GM12878 (cell line): ENCODE data around the gene TRIOBP. TPM values are rescaled to one million over a fixed set of nuclear protein-coding genes. Genes with fewer than 3 reads are reported as not detected.

Experiments used
- ATAC-seq: fragments of 200-7000 bp; cut with Tn5 transposase; 3 replicates; pipeline ENCODE4 v1.9.1; 2020; ENCODE audit warnings: mild to moderate bottlenecking, moderate library complexity
- BruUV-seq: library from RNA; stranded (reverse); fragments of 400-500 nt; replicated peaks from 2 replicates; lab custom pipeline; 2021; lab: Mats Ljungman, UMichigan
- CTCF ChIA-PET: fragments of 300-600 bp; sonication (Branson Sonifier 250); formaldehyde crosslinking; extraction: SDS; loops from one replicate; lab custom pipeline; 2021; ENCODE audit warnings: inconsistent platforms; lab: Yijun Ruan, JAX
- POLR2A ChIA-PET: fragments of 350-600 bp; formaldehyde crosslinking; extraction: SDS; loops from one replicate; lab custom pipeline; 2021; ENCODE audit warnings: inconsistent platforms; lab: Charles Lee
- RAD21 ChIA-PET: fragments of 300-600 bp; sonication (Branson Sonifier 250); formaldehyde crosslinking; loops from one replicate; lab custom pipeline; 2023; ENCODE audit warnings: antibody characterized with exemption; ENCODE audit not compliant: unreplicated experiment; lab: Charles Lee
- SMC1A ChIA-PET: fragments of 300-600 bp; sonication (Branson Sonifier 250); formaldehyde crosslinking; loops from one replicate; lab custom pipeline; 2023; ENCODE audit not compliant: unreplicated experiment, uncharacterized antibody; lab: Charles Lee
- DNase-seq: peaks from one replicate; pipeline ENCODE4 v3.0.0-alpha.2; 2011; ENCODE audit warnings: low read depth, low spot score
- FAIRE-seq: peaks from 3 replicates; lab custom pipeline; 2011; peaks lifted over from hg19 to GRCh38; lab: Jason Lieb, UNC
- H2AFZ ChIP-seq: 2 replicates; pipeline ENCODE4 v1.6.0; 2011; ENCODE audit warnings: low read depth, low read length, control low read depth; ENCODE audit not compliant: control insufficient read depth
- H3K27ac ChIP-seq: 2 replicates; pipeline ENCODE4 v1.5.1; 2011; ENCODE audit warnings: control low read depth; ENCODE audit not compliant: control insufficient read depth, insufficient read depth
- H3K27me3 ChIP-seq, 2 experiments: replicated peaks in 1 of 2; 2 replicates each; pipeline versions ENCODE4 v1.6.0 to v1.6.1; 2011; ENCODE audit warnings: low read length in 1 of 2; ENCODE audit not compliant: control insufficient read depth in 2 of 2, insufficient read depth in 2 of 2
- H3K36me3 ChIP-seq, 2 experiments: 2 replicates each; pipeline ENCODE4 v1.5.1; 2011; ENCODE audit warnings: low read length in 1 of 2; ENCODE audit not compliant: control insufficient read depth in 2 of 2, insufficient read depth in 2 of 2
- H3K4me1 ChIP-seq: 2 replicates; pipeline ENCODE4 v1.6.1; 2011; ENCODE audit warnings: mild to moderate bottlenecking, low read length, moderate library complexity, mixed read lengths; ENCODE audit not compliant: control insufficient read depth, insufficient read depth
- H3K4me2 ChIP-seq: 2 replicates; pipeline ENCODE4 v1.6.0; 2011; ENCODE audit warnings: control low read depth; ENCODE audit not compliant: control insufficient read depth, insufficient read depth
- H3K4me3 ChIP-seq: fragments of 200-600 bp; sonication (generic); 2 replicates; pipeline ENCODE4 v1.5.1; 2016
- H3K79me2 ChIP-seq: 2 replicates; pipeline ENCODE4 v1.6.0; 2011; ENCODE audit warnings: low read length; ENCODE audit not compliant: control insufficient read depth, insufficient read depth
- H3K9ac ChIP-seq: 2 replicates; pipeline ENCODE4 v1.8.0; 2011; ENCODE audit warnings: low read length, control low read depth, mixed read lengths; ENCODE audit not compliant: control insufficient read depth, insufficient read depth
- H3K9me3 ChIP-seq: replicated peaks from 3 replicates; pipeline ENCODE4 v1.5.1; 2011; ENCODE audit warnings: mild to moderate bottlenecking, low read length; ENCODE audit not compliant: control insufficient read depth, insufficient read depth
- H4K20me1 ChIP-seq: 2 replicates; pipeline ENCODE4 v1.6.0; 2011; ENCODE audit not compliant: control insufficient read depth, insufficient read depth
- ATF3 ChIP-seq: IDR thresholded peaks from 2 replicates; pipeline ENCODE4 v1.6.1; 2011; ENCODE audit warnings: low read depth, mild to moderate bottlenecking, low read length, moderate library complexity, borderline replicate concordance; ENCODE audit errors: extremely low read depth
- BHLHE40 ChIP-seq, 2 experiments: fragments of 450-650 bp in 1 of 2; IDR thresholded peaks; 2 replicates each; pipeline ENCODE4 v1.6.1; 2011 to 2017; ENCODE audit warnings: low read depth in 2 of 2, borderline replicate concordance in 1 of 2, improper control_type of control experiment in 1 of 2, low read length in 1 of 2, mild to moderate bottlenecking in 1 of 2
- DPF2 ChIP-seq: fragments of 450-650 bp; IDR thresholded peaks from 2 replicates; pipeline ENCODE4 v1.6.1; 2017; ENCODE audit warnings: mild to moderate bottlenecking
- EED ChIP-seq: sonication (generic); IDR thresholded peaks from 2 replicates; pipeline ENCODE4 v1.6.1; 2016; ENCODE audit warnings: antibody characterized with exemption, low read depth
- GATAD2B ChIP-seq: fragments of 450-650 bp; conservative IDR thresholded peaks from 2 replicates; pipeline ENCODE4 v1.6.1; 2017; ENCODE audit warnings: low read depth, mild to moderate bottlenecking, moderate library complexity
- IRF4 ChIP-seq: IDR thresholded peaks from 2 replicates; pipeline ENCODE4 v1.6.1; 2011; ENCODE audit warnings: low read depth, low read length
- JUNB ChIP-seq: IDR thresholded peaks from 2 replicates; pipeline ENCODE4 v1.6.1; 2016; ENCODE audit warnings: antibody characterized with exemption, mild to moderate bottlenecking
- LARP7 ChIP-seq: fragments of 450-650 bp; IDR thresholded peaks from 2 replicates; pipeline ENCODE4 v1.6.1; 2017; ENCODE audit warnings: mild to moderate bottlenecking
- NBN ChIP-seq: fragments of 450-650 bp; IDR thresholded peaks from 2 replicates; pipeline ENCODE4 v1.6.1; 2016
- NR2F1 ChIP-seq: fragments of 450-650 bp; conservative IDR thresholded peaks from 2 replicates; pipeline ENCODE4 v1.6.1; 2017; ENCODE audit warnings: mild to moderate bottlenecking
- PAX5 ChIP-seq: IDR thresholded peaks from 2 replicates; pipeline ENCODE4 v1.6.1; 2011; ENCODE audit warnings: low read depth, low read length, borderline replicate concordance
- POU2F2 ChIP-seq: IDR thresholded peaks from 3 replicates; pipeline ENCODE4 v1.6.1; 2011; ENCODE audit warnings: low read depth, mild to moderate bottlenecking, low read length, borderline replicate concordance
- RBBP5 ChIP-seq: fragments of 200-600 bp; sonication (generic); conservative IDR thresholded peaks from 2 replicates; pipeline ENCODE4 v1.6.1; 2016
- SMC3 ChIP-seq: IDR thresholded peaks from 2 replicates; pipeline ENCODE4 v1.6.1; 2011; ENCODE audit warnings: low read length, improper control_type of control experiment, borderline replicate concordance
- SP1 ChIP-seq: IDR thresholded peaks from one replicate; pipeline ENCODE4 v1.6.1; 2011; ENCODE audit warnings: low read depth, low read length
- ZBTB4 ChIP-seq: fragments of 450-650 bp; formaldehyde crosslinking; IDR thresholded peaks from 2 replicates; pipeline ENCODE4 v1.4.0; 2022; ENCODE audit warnings: mild to moderate bottlenecking, moderate library complexity
- whole genome bisulfite sequencing: methylation state at CpG from one replicate; pipeline ENCODE4 v1.1.6; 2016; ENCODE audit warnings: low lambda C conversion rate; ENCODE audit not compliant: insufficient replicate concordance, insufficient coverage; ENCODE audit errors: missing lambda C conversion rate; 5-methylcytosine and 5-hydroxymethylcytosine counted together
- in situ Hi-C: fragments of 300-500 bp; cut with MboI; formaldehyde crosslinking; loops from 9 replicates; pipeline ENCODE4 v1.14.3; 2018; ENCODE audit warnings: mixed read lengths
- intact Hi-C: fragments of 100-400 bp; cut with micrococcal nuclease; formaldehyde crosslinking; loops from one replicate; pipeline ENCODE4 v1.14.2; 2022; ENCODE audit not compliant: unreplicated experiment
- polyA plus RNA-seq, 11 experiments: library from polyadenylated mRNA; depleted of rRNA in 4 of 11; unstranded in 6 of 11; stranded (reverse) in 5 of 11; fragments of >200 nt; fragmentation: Nextera tagmentation in 4 of 11; fragmentation: Illumina TruSeq in 1 of 11; extraction: Ambion mirVana in 4 of 11; extraction: Trizol in 1 of 11; gene quantifications; 1 replicate in 1 of 11; 2 replicates in 10 of 11; pipeline versions ENCODE4 v1.2.1 to v1.2.3, GENCODE V29; 2011 to 2016; ENCODE audit warnings: inconsistent platforms in 2 of 11, missing spikeins in 2 of 11, low read depth in 1 of 11
- total RNA-seq, 4 experiments: library from RNA; depleted of rRNA in 3 of 4; stranded (reverse); fragments of >200 nt in 3 of 4; fragmentation: Illumina TruSeq in 1 of 4; extraction: Trizol in 1 of 4; gene quantifications; 2 replicates each; pipeline versions ENCODE4 v1.2.1 to v1.2.3, GENCODE V29; 2013 to 2021

The TRIOBP gene
- total and polyA plus RNA-seq, 10 of the 15 experiments (the other 5 are each of a cell fraction or from before 2014, with no cell fraction given) = 0.21 to 23.6 (median 11.9) TPM

GRCh38 chr22:37701141-37701786 is 4.4 kb downstream of the TRIOBP start:
- no peaks in the 10 kb centered on the region; the same call in 1 of the 2 replicates for H3K4me1 ChIP-seq
- H2AFZ ChIP-seq = no peak overlapping the region
- BruUV-seq = no TSS peak
- H3K36me3 ChIP-seq = no peaks in the 10 kb centered on the region
- no peaks in the 10 kb centered on the region for H3K27me3 ChIP-seq
- in situ Hi-C loops = no loop called here
- H3K79me2 ChIP-seq = no peaks in the 10 kb centered on the region
- no peak overlapping the region for H3K4me3 ChIP-seq
- ChIA-PET SMC1A (no interaction called here), RAD21 (no interaction called here), CTCF (no interaction called here), POLR2A (no interaction called here)
- no peak for TF ChIP-seq JUNB
- no peak for TF ChIP-seq NR2F1
- TF ChIP-seq ZBTB4 (CRISPR knock-in tag) = no peak
- TF ChIP-seq NBN = no peak
- no peak for TF ChIP-seq PAX5
- no peak for TF ChIP-seq BHLHE40 (IDR thresholded peaks at IDR 0.05; ENCODE audit: borderline replicate concordance in 1 of 2, low read depth in 2 of 2, low read length in 1 of 2)
- TF ChIP-seq RBBP5 = no peak
- TF ChIP-seq ATF3 = no peak
- no peak for TF ChIP-seq EED
- no peak for TF ChIP-seq DPF2
- no peak for TF ChIP-seq IRF4
- no peak for TF ChIP-seq SMC3
- TF ChIP-seq LARP7 = no peak
- no peak for TF ChIP-seq POU2F2
- no peak for TF ChIP-seq GATAD2B
- no peak for TF ChIP-seq SP1
- FAIRE-seq (no peak), ATAC-seq (no peak), DNase-seq (no peak)
- no peak overlapping the region for H3K27ac ChIP-seq
- 64% methylated on average over 8 of the region's 8 CpGs for WGBS
- H3K9me3 ChIP-seq = no peaks in the 10 kb centered on the region
- intact Hi-C loops = no loop called here
- no peaks in the 10 kb centered on the region for H4K20me1 ChIP-seq
- H3K9ac ChIP-seq = no peak overlapping the region
- H3K4me2 ChIP-seq = no peak overlapping the region
